ENCODE measurements around the gene PSMA8.

- no peak for TF ChIP-seq CTCF (IDR thresholded peaks at IDR 0.05)
- TF ChIP-seq POLR2A (IDR thresholded peaks at IDR 0.05): no peak
- TF ChIP-seq POLR2AphosphoS5 (IDR thresholded peaks at IDR 0.05): no peak
- no peak for TF ChIP-seq EP300 (IDR thresholded peaks at IDR 0.05)
Measured at GRCh38 chr18:26096852-26097251, 36.8 kb upstream of the PSMA8 start.
